K562 (cell line): Measurements from ENCODE around the gene BAHD1. TPM values are rescaled to one million over a fixed set of nuclear protein-coding genes. Genes with fewer than 3 reads are reported as not detected.

ENCODE experiments used
- ATAC-seq: fragments of 200-7000 bp; cut with Tn5 transposase; 3 replicates; pipeline ENCODE4 v1.9.1; 2020; ENCODE audit warnings: moderate library complexity
- BruUV-seq: library from RNA; stranded (reverse); fragments of 400-500 nt; replicated peaks from 2 replicates; lab custom pipeline; 2021; lab: Mats Ljungman, UMichigan
- CTCF ChIA-PET: fragments of 300-600 bp; formaldehyde crosslinking; extraction: SDS; loops from one replicate; lab custom pipeline; 2021; ENCODE audit warnings: low intra/inter-chr PET ratio; lab: Yijun Ruan, JAX
- POLR2A ChIA-PET: fragments of 300-600, 350-650 bp; sonication (Branson Sonifier 250); formaldehyde crosslinking; extraction: SDS; loops from one replicate; lab custom pipeline; 2021; ENCODE audit warnings: antibody characterized with exemption, inconsistent platforms; lab: Yijun Ruan, JAX
- DNase-seq, 4 experiments: peaks; one replicate each; pipeline versions ENCODE4 v3.0.0 to v3.0.0-alpha.2; 2011 to 2018; ENCODE audit warnings: low spot score in 3 of 4, mixed read lengths in 3 of 4; ENCODE audit errors: extremely low read depth in 1 of 4
- FAIRE-seq: peaks from 2 replicates; lab custom pipeline; 2011; peaks lifted over from hg19 to GRCh38; lab: Jason Lieb, UNC
- H2AFZ ChIP-seq: 2 replicates; pipeline ENCODE4 v1.6.0; 2011; ENCODE audit warnings: low read depth, low read length, control low read depth, inconsistent platforms
- H3K27ac ChIP-seq: fragments of 200-600 bp; 3 replicates; pipeline ENCODE4 v1.8.0; 2011; ENCODE audit warnings: low read depth, mild to moderate bottlenecking, control low read depth, inconsistent platforms, low read length, moderate library complexity, mixed read lengths; ENCODE audit errors: extremely low read depth
- H3K27me3 ChIP-seq, 2 experiments: fragments of 300-600 bp in 1 of 2; 2 replicates in 1 of 2; 3 replicates in 1 of 2; pipeline versions ENCODE4 v1.6.0 to v1.8.0; 2011; ENCODE audit warnings: inconsistent platforms in 2 of 2, low read length in 2 of 2, mild to moderate bottlenecking in 1 of 2, mixed read lengths in 1 of 2, moderate library complexity in 1 of 2; ENCODE audit not compliant: control insufficient read depth in 2 of 2, insufficient read depth in 2 of 2
- H3K36me3 ChIP-seq: fragments of 300-600 bp; 3 replicates; pipeline ENCODE4 v1.8.0; 2011; ENCODE audit warnings: mild to moderate bottlenecking, low read length, inconsistent platforms; ENCODE audit not compliant: control insufficient read depth, insufficient read depth
- H3K4me1 ChIP-seq, 2 experiments: fragments of 200-600 bp in 1 of 2; replicated peaks in 1 of 2; 2 replicates in 1 of 2; 3 replicates in 1 of 2; pipeline versions ENCODE4 v1.5.1 to v1.8.0; 2011; ENCODE audit warnings: inconsistent platforms in 2 of 2, low read length in 2 of 2, mild to moderate bottlenecking in 1 of 2, mixed read lengths in 1 of 2, moderate library complexity in 1 of 2; ENCODE audit not compliant: control insufficient read depth in 2 of 2, insufficient read depth in 2 of 2
- H3K4me2 ChIP-seq: 2 replicates; pipeline ENCODE4 v1.6.1; 2011; ENCODE audit warnings: low read length, control low read depth, inconsistent platforms, mixed read lengths; ENCODE audit not compliant: insufficient read depth
- H3K4me3 ChIP-seq: fragments of 200-600 bp; sonication (generic), shearing (Covaris generic); 2 replicates; pipeline ENCODE4 v1.5.1; 2016; ENCODE audit warnings: control low read depth, inconsistent platforms
- H3K79me2 ChIP-seq: fragments of 200-600 bp; 3 replicates; pipeline ENCODE4 v1.8.0; 2011; ENCODE audit warnings: low read length, inconsistent platforms; ENCODE audit not compliant: control insufficient read depth, insufficient read depth
- H3K9ac ChIP-seq, 2 experiments: 2 replicates each; pipeline versions ENCODE4 v1.6.0 to v1.6.1; 2011; ENCODE audit warnings: low read depth in 2 of 2, low read length in 2 of 2, control low read depth in 1 of 2, inconsistent platforms in 1 of 2, mild to moderate bottlenecking in 1 of 2, mixed read lengths in 1 of 2; ENCODE audit not compliant: insufficient read depth in 1 of 2
- H3K9me1 ChIP-seq: one replicate; pipeline ENCODE4 v1.6.0; 2011; ENCODE audit warnings: inconsistent platforms, mild to moderate bottlenecking, low read length, moderate library complexity; ENCODE audit not compliant: control insufficient read depth, insufficient read depth
- H3K9me3 ChIP-seq: replicated peaks from 2 replicates; pipeline ENCODE4 v1.5.1; 2011; ENCODE audit warnings: low read depth, low read length, inconsistent platforms; ENCODE audit not compliant: control insufficient read depth, insufficient read depth
- H4K20me1 ChIP-seq: replicated peaks from 2 replicates; pipeline ENCODE4 v1.6.1; 2011; ENCODE audit warnings: low read length, inconsistent platforms, mixed read lengths; ENCODE audit not compliant: control insufficient read depth, insufficient read depth
- CTBP1 ChIP-seq: fragments of 450-650 bp; IDR thresholded peaks from 2 replicates; pipeline ENCODE4 v1.6.1; 2016; ENCODE audit warnings: borderline replicate concordance
- HDAC2 ChIP-seq: fragments of 450-650 bp; IDR thresholded peaks from 2 replicates; pipeline ENCODE4 v1.6.1; 2016; ENCODE audit warnings: mild to moderate bottlenecking
- KDM1A ChIP-seq, 2 experiments: fragments of 450-650 bp; IDR thresholded peaks; 2 replicates each; pipeline ENCODE4 v1.6.1; 2016; ENCODE audit warnings: mild to moderate bottlenecking in 2 of 2
- MAFK ChIP-seq: IDR thresholded peaks from 2 replicates; pipeline ENCODE4 v1.6.1; 2011; ENCODE audit warnings: low read length, improper control_type of control experiment
- NCOR1 ChIP-seq: fragments of 450-650 bp; IDR thresholded peaks from 2 replicates; pipeline ENCODE4 v1.6.1; 2016; ENCODE audit warnings: mild to moderate bottlenecking, moderate library complexity
- NRF1 ChIP-seq, 2 experiments: fragments of 450-650 bp; IDR thresholded peaks in 1 of 2; conservative IDR thresholded peaks in 1 of 2; 2 replicates each; pipeline ENCODE4 v1.6.1; 2014; ENCODE audit warnings: mild to moderate bottlenecking in 2 of 2
- RFX1 ChIP-seq: fragments of 450-650 bp; IDR thresholded peaks from 2 replicates; pipeline ENCODE4 v1.6.1; 2016; ENCODE audit warnings: mild to moderate bottlenecking, moderate library complexity
- SAFB2 ChIP-seq: fragments of 200-400 bp; formaldehyde crosslinking; IDR thresholded peaks from 2 replicates; pipeline ENCODE4 v1.6.1; 2018; ENCODE audit warnings: borderline replicate concordance, low read length, low read depth, moderate library complexity; ENCODE audit not compliant: severe bottlenecking
- ZBTB2 ChIP-seq: fragments of 450-650 bp; IDR thresholded peaks from 2 replicates; pipeline ENCODE4 v1.6.1; 2016; ENCODE audit warnings: antibody characterized with exemption
- ZNF239 ChIP-seq: fragments of 250-450 bp; sonication (Bioruptor Pico); IDR thresholded peaks from 2 replicates; pipeline ENCODE4 v1.4.0; 2020; ENCODE audit warnings: mild to moderate bottlenecking
- ZNF395 ChIP-seq: fragments of 200-800 bp; sonication (Bioruptor generic); IDR thresholded peaks from 2 replicates; pipeline ENCODE4 v1.6.1; 2017; ENCODE audit warnings: missing genetic modification characterization, missing compliant biosample characterization
- WGBS: fragments of 100-300 bp; shearing (Covaris generic); methylation state at CpG from one replicate; pipeline ENCODE4 v1.1.6; 2016; ENCODE audit warnings: low coverage, mixed read lengths; ENCODE audit not compliant: insufficient coverage; ENCODE audit errors: missing lambda C conversion rate; 5-methylcytosine and 5-hydroxymethylcytosine counted together
- in situ Hi-C: fragments of 300-500 bp; cut with MboI; formaldehyde crosslinking; loops from 4 replicates; pipeline ENCODE4 v1.15.0; 2018; ENCODE audit warnings: inconsistent platforms, mixed read lengths
- intact Hi-C: fragments of 100-400 bp; cut with micrococcal nuclease; formaldehyde crosslinking; loops from 2 replicates; pipeline ENCODE4 v1.14.2; 2022
- polyA plus RNA-seq, 8 experiments: library from polyadenylated mRNA; depleted of rRNA in 4 of 8; stranded (reverse) in 5 of 8; unstranded in 3 of 8; fragments of >200 nt; fragmentation: Nextera tagmentation in 2 of 8; fragmentation: Illumina TruSeq in 1 of 8; extraction: Ambion mirVana in 2 of 8; extraction: Trizol in 1 of 8; gene quantifications; 2 replicates each; pipeline versions ENCODE4 v1.2.1 to v1.2.3, GENCODE V29; 2011 to 2014; ENCODE audit warnings: inconsistent platforms in 1 of 8, missing spikeins in 1 of 8
- total RNA-seq, 7 experiments: library from RNA; depleted of rRNA in 6 of 7; stranded (reverse); fragments of >200 nt in 6 of 7; fragmentation: Illumina TruSeq in 2 of 7; extraction: Trizol in 2 of 7; gene quantifications; 2 replicates each; pipeline versions ENCODE4 v1.2.1 to v1.2.3, GENCODE V29; 2011 to 2021; ENCODE audit warnings: low replicate concordance in 1 of 7
- TF ChIP-seq, protein P1 (sequence below): sonication (generic); formaldehyde crosslinking; IDR thresholded peaks from 2 replicates; pipeline ENCODE4 v1.4.0; 2020; ENCODE audit warnings: mild to moderate bottlenecking, missing genetic modification reagents
- TF ChIP-seq, protein P2 (sequence below): sonication (generic); formaldehyde crosslinking; IDR thresholded peaks from 2 replicates; pipeline ENCODE4 v1.8.1; 2023; ENCODE audit warnings: mild to moderate bottlenecking, missing genetic modification reagents
- TF ChIP-seq, protein P3 (sequence below): fragments of 250-450 bp; sonication (Bioruptor Pico); IDR thresholded peaks from 2 replicates; pipeline ENCODE4 v1.8.0; 2022; ENCODE audit warnings: inconsistent platforms

The BAHD1 gene
- total and polyA plus RNA-seq, 9 of the 15 experiments (the other 6 are each of a cell fraction or from before 2014, with no cell fraction given) = 0.55 to 38.5 (median 11.5) TPM

DNA sequence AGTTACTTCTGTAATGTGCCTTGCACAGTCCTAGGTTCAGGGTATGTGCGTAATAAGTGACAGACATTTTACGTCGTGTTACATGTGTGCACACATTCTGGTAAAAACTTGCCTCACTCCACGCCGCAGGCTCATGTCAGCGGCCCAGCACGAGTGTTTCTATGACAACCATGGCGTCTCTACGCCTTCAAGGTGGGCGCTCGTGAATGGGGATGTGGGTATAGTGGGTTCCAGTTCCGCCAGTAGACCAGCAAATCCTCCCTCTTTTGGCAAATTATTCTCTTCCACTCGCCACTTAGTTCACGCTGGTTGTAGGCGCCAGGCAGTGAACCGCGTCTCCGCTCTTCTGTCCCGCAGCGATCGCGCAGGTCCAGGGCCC is 70.3 kb downstream of the BAHD1 start:
- Histone ChIP-seq H3K4me2 (peak overlapping the region; percentile 72), H4K20me1 (no peaks in the 10 kb centered on the region), H3K4me3 (peak overlapping the region; percentile 36), H3K4me1 (peaks cover 20 to 28% of the 10 kb centered on the region in 2 experiments), H2AFZ (peak overlapping the region; percentile 88), H3K9me3 (no peaks in the 10 kb centered on the region), H3K9me1 (peaks cover 4% of the 10 kb centered on the region), H3K27me3 (no peaks in the 10 kb centered on the region), H3K79me2 (no peaks in the 10 kb centered on the region), H3K9ac (peak overlapping the region; percentile 59 to 89), H3K27ac (peak overlapping the region; percentile 60), H3K36me3 (no peaks in the 10 kb centered on the region)
- no peak for ATAC-seq
- in situ Hi-C loops (no loop called here), intact Hi-C loops (loop anchor here (10.0 kb wide), 1 partner anchor 274 kb away; no protein-coding TSS in a partner anchor)
- ChIA-PET POLR2A (interaction anchor here (0.6 kb wide), 1 partner anchor 59 kb away, joined by 3 read pairs; no protein-coding TSS in a partner anchor), CTCF (no interaction called here)
- BruUV-seq = TSS peak; percentile 73
- no peak for FAIRE-seq
- no peak for DNase-seq
- 70% methylated on average over 22 of the region's 22 CpGs for WGBS
- TF ChIP-seq ZNF395 (CRISPR knock-in tag) (0 out of 2 replicates have a peak, but pooled peaks have one; percentile 8), HDAC2 (0 out of 2 replicates have a peak, but pooled peaks have one; percentile 20), RFX1 (peak; percentile 83), MAFK (no peak), ZNF239 (CRISPR knock-in tag) (no peak), NRF1 (conservative IDR thresholded peaks at IDR 0.05 in 1 of 2, IDR thresholded peaks at IDR 0.05 in 1 of 2) (no peak), SAFB2 (no peak), ZBTB2 (0 out of 2 replicates have a peak, but pooled peaks have one; percentile 25), NCOR1 (no peak), KDM1A (IDR thresholded peaks at IDR 0.05) (no peak), CTBP1 (no peak)
- TF ChIP-seq, protein P1, sequence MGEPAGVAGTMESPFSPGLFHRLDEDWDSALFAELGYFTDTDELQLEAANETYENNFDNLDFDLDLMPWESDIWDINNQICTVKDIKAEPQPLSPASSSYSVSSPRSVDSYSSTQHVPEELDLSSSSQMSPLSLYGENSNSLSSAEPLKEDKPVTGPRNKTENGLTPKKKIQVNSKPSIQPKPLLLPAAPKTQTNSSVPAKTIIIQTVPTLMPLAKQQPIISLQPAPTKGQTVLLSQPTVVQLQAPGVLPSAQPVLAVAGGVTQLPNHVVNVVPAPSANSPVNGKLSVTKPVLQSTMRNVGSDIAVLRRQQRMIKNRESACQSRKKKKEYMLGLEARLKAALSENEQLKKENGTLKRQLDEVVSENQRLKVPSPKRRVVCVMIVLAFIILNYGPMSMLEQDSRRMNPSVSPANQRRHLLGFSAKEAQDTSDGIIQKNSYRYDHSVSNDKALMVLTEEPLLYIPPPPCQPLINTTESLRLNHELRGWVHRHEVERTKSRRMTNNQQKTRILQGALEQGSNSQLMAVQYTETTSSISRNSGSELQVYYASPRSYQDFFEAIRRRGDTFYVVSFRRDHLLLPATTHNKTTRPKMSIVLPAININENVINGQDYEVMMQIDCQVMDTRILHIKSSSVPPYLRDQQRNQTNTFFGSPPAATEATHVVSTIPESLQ = no peak
- TF ChIP-seq, protein P2, sequence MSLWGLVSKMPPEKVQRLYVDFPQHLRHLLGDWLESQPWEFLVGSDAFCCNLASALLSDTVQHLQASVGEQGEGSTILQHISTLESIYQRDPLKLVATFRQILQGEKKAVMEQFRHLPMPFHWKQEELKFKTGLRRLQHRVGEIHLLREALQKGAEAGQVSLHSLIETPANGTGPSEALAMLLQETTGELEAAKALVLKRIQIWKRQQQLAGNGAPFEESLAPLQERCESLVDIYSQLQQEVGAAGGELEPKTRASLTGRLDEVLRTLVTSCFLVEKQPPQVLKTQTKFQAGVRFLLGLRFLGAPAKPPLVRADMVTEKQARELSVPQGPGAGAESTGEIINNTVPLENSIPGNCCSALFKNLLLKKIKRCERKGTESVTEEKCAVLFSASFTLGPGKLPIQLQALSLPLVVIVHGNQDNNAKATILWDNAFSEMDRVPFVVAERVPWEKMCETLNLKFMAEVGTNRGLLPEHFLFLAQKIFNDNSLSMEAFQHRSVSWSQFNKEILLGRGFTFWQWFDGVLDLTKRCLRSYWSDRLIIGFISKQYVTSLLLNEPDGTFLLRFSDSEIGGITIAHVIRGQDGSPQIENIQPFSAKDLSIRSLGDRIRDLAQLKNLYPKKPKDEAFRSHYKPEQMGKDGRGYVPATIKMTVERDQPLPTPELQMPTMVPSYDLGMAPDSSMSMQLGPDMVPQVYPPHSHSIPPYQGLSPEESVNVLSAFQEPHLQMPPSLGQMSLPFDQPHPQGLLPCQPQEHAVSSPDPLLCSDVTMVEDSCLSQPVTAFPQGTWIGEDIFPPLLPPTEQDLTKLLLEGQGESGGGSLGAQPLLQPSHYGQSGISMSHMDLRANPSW (CRISPR knock-in tag) = no peak
- TF ChIP-seq, protein P3, sequence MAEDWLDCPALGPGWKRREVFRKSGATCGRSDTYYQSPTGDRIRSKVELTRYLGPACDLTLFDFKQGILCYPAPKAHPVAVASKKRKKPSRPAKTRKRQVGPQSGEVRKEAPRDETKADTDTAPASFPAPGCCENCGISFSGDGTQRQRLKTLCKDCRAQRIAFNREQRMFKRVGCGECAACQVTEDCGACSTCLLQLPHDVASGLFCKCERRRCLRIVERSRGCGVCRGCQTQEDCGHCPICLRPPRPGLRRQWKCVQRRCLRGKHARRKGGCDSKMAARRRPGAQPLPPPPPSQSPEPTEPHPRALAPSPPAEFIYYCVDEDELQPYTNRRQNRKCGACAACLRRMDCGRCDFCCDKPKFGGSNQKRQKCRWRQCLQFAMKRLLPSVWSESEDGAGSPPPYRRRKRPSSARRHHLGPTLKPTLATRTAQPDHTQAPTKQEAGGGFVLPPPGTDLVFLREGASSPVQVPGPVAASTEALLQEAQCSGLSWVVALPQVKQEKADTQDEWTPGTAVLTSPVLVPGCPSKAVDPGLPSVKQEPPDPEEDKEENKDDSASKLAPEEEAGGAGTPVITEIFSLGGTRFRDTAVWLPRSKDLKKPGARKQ (CRISPR knock-in tag) = 0 out of 2 replicates have a peak, but pooled peaks have one; percentile 51
